Natural killer cell (primary cell): ENCODE data around the gene PYCARD. TPM values are rescaled to one million over a fixed set of nuclear protein-coding genes. Genes with fewer than 3 reads are reported as not detected.

Experiments used
- ATAC-seq, 3 donors: fragments of 150-1000 bp in 2 of 3; fragments of 200-7000 bp in 1 of 3; cut with Tn5 transposase; 1 replicate in 1 of 3; 2 replicates in 2 of 3; pipeline ENCODE4 v1.10.0; 2021; ENCODE audit warnings: mild to moderate bottlenecking in 2 of 3, moderate library complexity in 2 of 3
- DNase-seq, 2 donors: peaks; one replicate each; pipeline versions ENCODE4 v3.0.0 to v3.0.0-alpha.2; 2013 to 2021; ENCODE audit warnings: mixed read lengths in 1 of 2
- H3K27ac ChIP-seq: one replicate; pipeline ENCODE4 v1.5.1; 2013; ENCODE audit warnings: mild to moderate bottlenecking, low read length
- H3K27me3 ChIP-seq: one replicate; pipeline ENCODE4 v1.6.1; 2013; ENCODE audit warnings: low read length; ENCODE audit not compliant: control insufficient read depth, insufficient read depth
- H3K36me3 ChIP-seq: one replicate; pipeline ENCODE4 v1.6.1; 2013; ENCODE audit warnings: low read length; ENCODE audit not compliant: control insufficient read depth, insufficient read depth
- H3K4me1 ChIP-seq: one replicate; pipeline ENCODE4 v1.6.1; 2013; ENCODE audit warnings: low read length; ENCODE audit not compliant: control insufficient read depth, insufficient read depth
- H3K4me3 ChIP-seq: one replicate; pipeline ENCODE4 v1.5.1; 2013; ENCODE audit warnings: low read length
- H3K9me3 ChIP-seq: one replicate; pipeline ENCODE4 v1.6.1; 2013; ENCODE audit warnings: low read length; ENCODE audit not compliant: control insufficient read depth, insufficient read depth
- H3K27ac Mint-ChIP-seq, 2 donors: one replicate each; pipeline ENCODE4 v1.8.0; 2022; ENCODE audit warnings: mild to moderate bottlenecking in 2 of 2, mixed read lengths in 2 of 2, moderate library complexity in 1 of 2
- H3K27me3 Mint-ChIP-seq, 2 donors: one replicate each; pipeline ENCODE4 v1.8.0; 2022; ENCODE audit warnings: low read depth in 2 of 2, mixed read lengths in 2 of 2
- H3K36me3 Mint-ChIP-seq: one replicate; pipeline ENCODE4 v1.8.0; 2022; ENCODE audit warnings: mixed read lengths
- H3K4me1 Mint-ChIP-seq, 2 donors: one replicate each; pipeline ENCODE4 v1.8.0; 2022; ENCODE audit warnings: mixed read lengths in 2 of 2
- H3K4me3 Mint-ChIP-seq: one replicate; pipeline ENCODE4 v1.8.0; 2022; ENCODE audit warnings: mild to moderate bottlenecking, moderate library complexity, mixed read lengths
- H3K9me3 Mint-ChIP-seq, 2 donors: one replicate each; pipeline ENCODE4 v1.8.0; 2022; ENCODE audit warnings: mixed read lengths in 2 of 2
- CTCF ChIP-seq: fragments of 200-600 bp; IDR thresholded peaks from one replicate; pipeline ENCODE4 v1.8.0; 2022; ENCODE audit warnings: antibody characterized with exemption
- WGBS: methylation state at CpG from one replicate; pipeline ENCODE4 v1.1.7; 2013; ENCODE audit warnings: missing lambda C conversion rate; ENCODE audit not compliant: insufficient coverage; 5-methylcytosine and 5-hydroxymethylcytosine counted together
- intact Hi-C: fragments of 100-400 bp; cut with micrococcal nuclease; formaldehyde crosslinking; loops from one replicate; pipeline ENCODE4 v1.14.2; 2022
- total RNA-seq, 4 donors: library from RNA; stranded (reverse); fragments of 120-200 nt in 1 of 4; gene quantifications; one replicate each; pipeline versions ENCODE4 v1.2.3 to v1.2.4, GENCODE V29; 2013 to 2022

The PYCARD gene
- total RNA-seq, 3 donors from 2014 or later (not counting 1 experiment from before 2014, with no cell fraction given) = 29.7 to 38.1 (median 37.6) TPM

- ATAC-seq (no peak), DNase-seq (no peak)
- H3K36me3 ChIP-seq = peaks cover 96% of the 10 kb centered on the region
- no peak overlapping the region for H3K4me3 ChIP-seq
- H3K27ac ChIP-seq = no peak overlapping the region
- 90% methylated on average over 5 of the region's 5 CpGs for WGBS
- peaks cover 40% of the 10 kb centered on the region for H3K36me3 Mint-ChIP-seq
- peak overlapping the region; percentile 80 to 94 for H3K27ac Mint-ChIP-seq
- H3K9me3 ChIP-seq = no peaks in the 10 kb centered on the region
- peak overlapping the region; percentile 25 for H3K4me3 Mint-ChIP-seq
- H3K9me3 Mint-ChIP-seq = no peaks in the 10 kb centered on the region
- H3K27me3 ChIP-seq = no peaks in the 10 kb centered on the region
- intact Hi-C loops = no loop called here
- no peak for TF ChIP-seq CTCF
- peaks cover 70 to 73% of the 10 kb centered on the region in 2 donors for H3K4me1 Mint-ChIP-seq
- H3K27me3 Mint-ChIP-seq = no peaks in the 10 kb centered on the region
- H3K4me1 ChIP-seq = peaks cover 31% of the 10 kb centered on the region
Measured at GRCh38 chr16:31191697-31192428, 10.7 kb downstream of the PYCARD start.

DNA sequence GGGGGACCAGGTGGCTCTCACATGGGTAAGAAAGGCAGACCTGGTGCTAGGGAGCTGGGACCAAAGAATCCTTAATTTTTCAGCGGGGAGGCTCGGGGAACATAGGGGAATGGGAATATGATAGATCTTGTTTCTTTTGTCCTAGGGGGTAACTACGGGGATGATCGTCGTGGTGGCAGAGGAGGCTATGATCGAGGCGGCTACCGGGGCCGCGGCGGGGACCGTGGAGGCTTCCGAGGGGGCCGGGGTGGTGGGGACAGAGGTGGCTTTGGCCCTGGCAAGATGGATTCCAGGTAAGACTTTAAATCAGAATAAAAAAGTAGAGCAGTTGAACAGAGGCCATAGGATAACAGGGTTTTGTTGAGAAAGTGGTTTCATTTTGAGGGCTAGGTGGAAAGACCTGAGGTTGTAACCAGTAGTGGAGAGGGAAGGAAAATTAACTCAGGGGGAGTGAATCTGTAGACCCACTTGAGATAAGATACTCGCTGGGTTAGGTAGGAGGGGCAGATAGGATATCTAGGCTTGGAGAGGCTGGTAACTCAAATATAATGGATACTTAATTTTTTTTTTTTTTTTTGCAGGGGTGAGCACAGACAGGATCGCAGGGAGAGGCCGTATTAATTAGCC lies 11.6 kb downstream of the PYCARD start:
- Mint-ChIP-seq H3K27ac (peak overlapping the region; percentile 80 to 94), H3K4me3 (peak overlapping the region; percentile 91), H3K4me1 (peaks cover 75 to 77% of the 10 kb centered on the region in 2 donors), H3K36me3 (peaks cover 49% of the 10 kb centered on the region), H3K9me3 (no peaks in the 10 kb centered on the region), H3K27me3 (no peaks in the 10 kb centered on the region)
- intact Hi-C loops = no loop called here
- TF ChIP-seq CTCF = no peak
- WGBS = 95% methylated on average over 17 of the region's 17 CpGs
- Histone ChIP-seq H3K9me3 (no peaks in the 10 kb centered on the region), H3K27ac (no peak overlapping the region), H3K36me3 (peaks cover 98% of the 10 kb centered on the region), H3K27me3 (no peaks in the 10 kb centered on the region), H3K4me3 (no peak overlapping the region), H3K4me1 (peaks cover 32% of the 10 kb centered on the region)
- ATAC-seq (no peak), DNase-seq (peak in 1 of 2 donors; percentile 18)

GRCh38 chr16:31190061-31190460 lies 12.5 kb downstream of the PYCARD start:
- no peaks in the 10 kb centered on the region for H3K27me3 ChIP-seq
- peak overlapping the region; percentile 80 to 94 for H3K27ac Mint-ChIP-seq
- intact Hi-C loops = no loop called here
- H3K4me1 Mint-ChIP-seq = peaks cover 79 to 83% of the 10 kb centered on the region in 2 donors
- DNase-seq (peak in 1 of 2 donors; percentile 8), ATAC-seq (no peak)
- H3K4me1 ChIP-seq = peaks cover 36% of the 10 kb centered on the region
- no peaks in the 10 kb centered on the region for H3K27me3 Mint-ChIP-seq
- WGBS = 96% methylated on average over 12 of the region's 12 CpGs
- H3K36me3 ChIP-seq = peaks cover 99% of the 10 kb centered on the region
- H3K4me3 Mint-ChIP-seq = peak overlapping the region; percentile 91
- no peaks in the 10 kb centered on the region for H3K9me3 ChIP-seq
- TF ChIP-seq CTCF = no peak
- no peak overlapping the region for H3K4me3 ChIP-seq
- H3K36me3 Mint-ChIP-seq = peaks cover 58% of the 10 kb centered on the region
- H3K9me3 Mint-ChIP-seq = no peaks in the 10 kb centered on the region
- H3K27ac ChIP-seq = no peak overlapping the region
